Renal cortex interstitium (tissue), 11 donors: Measurements from ENCODE around the gene PCK2. TPM values are rescaled to one million over a fixed set of nuclear protein-coding genes. Genes with fewer than 3 reads are reported as not detected.
A peak's percentile ranks its signal among the peaks of the same experiment; 100 is the strongest.

Source experiments
- DNase-seq, 11 donors: peaks; one replicate each; pipeline ENCODE4 v3.0.0-alpha.2; 2013; ENCODE audit warnings: low read depth in 9 of 11, low spot score in 4 of 11; ENCODE audit errors: extremely low read depth in 1 of 11
- polyA plus RNA-seq, 3 donors: library from polyadenylated mRNA; unstranded; fragments of 120-200 nt; gene quantifications; one replicate each; pipeline ENCODE4 v1.2.1, GENCODE V29; 2013; ENCODE audit not compliant: insufficient read length in 3 of 3

Gene PCK2
- polyA plus RNA-seq, 3 donors, result 28.9 to 37.3 (median 34.4) TPM

DNA sequence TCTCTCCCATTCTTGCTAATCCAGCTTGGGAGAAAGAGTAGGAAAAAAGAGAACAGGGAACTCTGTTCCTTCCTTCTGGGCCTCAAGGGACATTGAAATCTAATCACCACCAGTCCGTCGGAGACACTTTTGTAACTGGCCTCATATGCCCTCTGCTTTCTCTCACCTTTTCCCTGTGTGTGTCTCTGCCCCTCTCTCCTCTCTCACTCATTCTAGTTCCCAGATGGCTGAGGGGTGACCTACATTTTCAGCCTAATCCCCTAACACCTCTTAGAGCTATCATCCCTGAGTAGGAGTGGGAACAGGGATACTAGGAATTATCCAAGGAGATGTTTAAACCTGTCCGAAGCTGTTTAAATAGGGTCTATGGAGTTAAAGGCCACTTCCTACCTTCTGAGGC lies 8.9 kb upstream of the PCK2 start:
- DNase-seq, result no peak

DNA sequence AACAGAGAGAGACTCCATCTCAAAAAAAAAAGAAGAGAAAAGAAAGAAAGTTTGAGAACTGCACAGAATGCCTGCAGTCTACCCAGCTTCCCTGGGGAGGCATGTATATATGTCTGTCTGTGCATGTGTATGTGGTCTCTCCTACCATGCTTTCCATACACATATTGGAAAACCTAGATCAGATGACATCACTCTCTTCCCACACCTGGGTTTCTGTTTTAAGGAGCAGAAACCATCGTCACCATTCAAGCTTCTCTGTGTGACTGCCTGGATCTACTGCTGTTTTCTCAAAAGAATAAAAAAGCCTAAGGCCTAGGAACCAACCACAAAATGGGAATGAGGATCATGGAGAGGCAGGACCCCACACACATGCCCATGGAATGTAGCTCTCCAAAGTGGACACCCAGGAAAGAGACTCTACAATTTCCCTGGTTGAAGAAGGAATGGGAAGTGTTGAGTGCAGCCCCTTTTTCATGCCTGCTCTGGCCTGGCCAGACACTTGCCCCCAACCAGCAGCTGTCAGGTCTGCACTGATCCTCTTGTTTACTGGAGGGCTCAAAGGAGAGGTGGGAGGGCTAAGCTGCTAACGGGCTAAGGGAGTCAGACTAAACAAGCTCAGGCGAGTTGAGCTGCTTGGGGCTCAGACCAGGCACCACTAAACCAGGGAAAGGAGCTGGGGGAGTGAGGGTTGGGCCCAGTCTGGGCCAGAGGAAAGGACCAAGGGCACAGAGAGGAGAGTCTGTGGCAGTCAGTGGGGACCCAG lies 7.7 kb upstream of the PCK2 start:
- DNase-seq, result no peak

DNA sequence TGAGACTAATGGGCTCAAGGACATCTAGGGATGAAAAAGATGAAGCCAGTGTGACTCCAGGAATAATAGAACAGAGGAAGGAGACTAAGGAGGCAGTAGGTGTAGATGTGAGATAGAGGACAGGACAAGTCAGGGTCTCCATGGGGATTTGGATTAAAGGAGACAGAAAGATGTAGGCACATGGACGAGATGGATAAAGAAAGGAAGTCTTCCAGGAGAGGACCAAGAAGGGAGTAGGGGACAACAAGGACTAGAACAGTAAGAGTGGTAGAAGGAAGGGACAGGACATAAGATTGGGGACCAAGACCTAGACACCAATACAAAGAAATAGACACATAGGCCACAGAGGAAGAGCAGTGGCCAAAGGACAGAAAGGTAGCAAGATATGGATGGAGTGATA lies 7.1 kb upstream of the PCK2 start:
- DNase-seq, result no peak

DNA sequence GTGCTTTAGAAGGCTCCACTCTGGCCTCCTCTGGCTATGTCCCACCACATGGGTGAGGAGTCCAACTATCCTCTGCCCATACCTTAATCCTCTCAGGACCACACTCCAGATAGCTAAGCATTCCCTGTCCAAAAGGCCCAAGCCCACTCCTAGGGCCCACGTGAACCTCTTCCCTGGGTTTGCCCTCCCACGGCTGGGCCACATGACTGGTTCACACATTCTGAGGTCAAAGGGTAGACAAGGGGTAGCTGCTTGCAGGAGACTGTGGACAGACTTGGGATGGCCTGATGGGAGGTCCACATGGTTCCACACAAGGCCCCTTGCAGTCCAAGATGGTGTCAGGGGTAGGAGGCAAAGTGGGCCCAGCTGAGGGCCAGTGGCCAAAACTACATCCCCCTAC lies 6.0 kb upstream of the PCK2 start:
- no peak for DNase-seq

DNA sequence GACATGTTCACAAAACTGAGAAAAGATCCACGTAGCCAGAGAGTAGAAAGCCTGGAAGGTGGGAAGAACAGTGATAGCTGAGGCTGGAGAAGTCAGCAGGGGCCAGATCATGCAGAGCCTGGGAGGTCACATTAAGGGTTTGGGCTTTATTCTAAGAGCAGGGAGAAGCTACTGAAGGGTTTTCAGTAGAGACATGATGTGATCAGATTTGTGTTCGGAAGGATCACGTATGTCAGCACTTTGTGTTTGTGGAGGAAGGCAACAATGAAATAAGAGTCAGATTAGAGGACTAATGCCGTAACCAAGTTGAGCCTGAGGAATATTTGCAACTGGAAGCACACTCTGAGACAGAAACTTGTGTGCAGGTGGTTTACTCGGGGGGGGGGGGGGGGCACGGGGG lies 4.2 kb upstream of the PCK2 start:
- DNase-seq, result no peak

DNA sequence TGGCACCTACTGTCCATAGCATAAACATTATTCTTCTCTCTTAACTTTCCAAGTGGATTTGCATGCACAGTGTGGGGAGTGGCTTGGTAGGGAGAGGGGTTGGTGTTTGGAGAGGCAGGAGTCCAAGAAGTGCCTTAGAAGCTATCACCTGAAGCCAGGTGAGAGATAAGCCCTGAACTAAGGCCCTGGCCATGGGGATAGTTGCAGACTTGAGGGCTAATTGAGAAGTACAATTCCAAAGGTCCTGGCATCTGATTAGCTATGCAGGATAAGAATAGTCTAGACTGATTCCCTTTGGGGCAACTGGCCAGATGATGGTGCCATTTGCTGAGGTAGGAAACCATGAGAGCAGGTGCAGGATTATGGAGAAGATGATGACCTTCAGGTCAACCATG lies 2.0 kb upstream of the PCK2 start:
- DNase-seq, result no peak

DNA sequence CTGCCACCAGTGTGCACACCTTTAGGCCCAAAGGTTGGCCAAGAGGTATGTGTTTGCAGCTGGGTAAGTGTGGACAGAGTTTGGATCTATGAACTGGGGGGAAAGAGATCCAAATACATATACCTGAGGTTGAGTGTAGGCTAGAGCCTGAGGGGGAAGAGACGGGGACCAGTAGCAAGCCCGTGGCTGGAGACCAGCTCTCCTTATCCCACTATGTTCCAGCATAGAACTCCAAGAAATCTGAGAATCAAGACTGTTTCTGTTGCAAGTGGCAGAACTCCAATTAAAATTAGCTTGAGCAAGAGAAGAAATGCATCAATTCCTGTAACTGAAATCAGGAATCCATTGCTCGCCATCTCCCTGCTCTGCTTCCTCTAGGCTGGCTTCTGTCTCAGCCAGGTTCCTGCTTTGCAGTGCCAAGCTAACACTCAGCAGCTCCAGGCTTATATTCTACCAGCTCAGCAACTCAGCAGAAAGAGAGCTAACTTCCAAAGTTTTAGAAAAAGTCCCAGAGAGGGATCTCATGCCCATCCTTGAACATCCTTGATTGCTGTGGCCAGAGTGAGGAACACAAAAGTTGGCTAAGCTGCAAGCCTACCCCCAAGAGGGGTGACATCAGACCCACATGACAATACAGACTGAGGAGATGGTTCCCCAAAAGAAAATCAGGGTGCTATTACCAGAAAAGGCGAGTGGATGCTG lies 1.5 kb upstream of the PCK2 start:
- DNase-seq, result no peak

DNA sequence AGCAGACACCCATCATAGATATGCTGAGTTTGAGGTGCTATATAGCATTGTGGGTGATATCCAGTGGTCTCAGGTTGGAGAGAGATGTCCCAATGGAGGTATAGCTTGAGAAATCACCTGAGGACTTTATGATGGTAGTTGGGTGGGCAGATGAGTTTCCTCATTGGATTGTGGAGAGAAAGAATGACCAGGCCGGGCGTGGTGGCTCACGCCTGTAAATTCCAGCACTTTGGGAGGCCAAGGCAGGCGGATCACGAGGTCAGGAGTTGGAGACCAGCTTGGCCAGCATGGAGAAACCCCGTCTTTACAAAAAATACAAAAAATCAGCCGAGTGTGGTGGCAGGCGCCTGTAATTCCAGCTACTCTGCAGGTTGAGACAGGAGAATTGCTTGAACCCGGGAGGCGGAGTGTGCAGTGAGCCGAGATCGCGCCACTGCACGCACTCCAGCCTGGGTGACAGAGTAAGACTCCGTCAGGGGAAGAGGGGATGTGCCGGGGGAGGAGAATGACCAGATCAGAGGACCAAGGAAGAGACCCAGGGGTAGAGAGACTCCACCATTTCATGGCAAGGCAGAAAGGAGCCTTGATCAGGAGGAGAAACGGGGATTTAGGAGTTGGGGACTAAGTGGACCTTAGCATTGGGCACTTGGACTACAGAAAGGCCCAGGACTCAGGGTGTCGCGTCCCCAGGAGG lies 757 bp upstream of the PCK2 start:
- DNase-seq, result no peak

DNA sequence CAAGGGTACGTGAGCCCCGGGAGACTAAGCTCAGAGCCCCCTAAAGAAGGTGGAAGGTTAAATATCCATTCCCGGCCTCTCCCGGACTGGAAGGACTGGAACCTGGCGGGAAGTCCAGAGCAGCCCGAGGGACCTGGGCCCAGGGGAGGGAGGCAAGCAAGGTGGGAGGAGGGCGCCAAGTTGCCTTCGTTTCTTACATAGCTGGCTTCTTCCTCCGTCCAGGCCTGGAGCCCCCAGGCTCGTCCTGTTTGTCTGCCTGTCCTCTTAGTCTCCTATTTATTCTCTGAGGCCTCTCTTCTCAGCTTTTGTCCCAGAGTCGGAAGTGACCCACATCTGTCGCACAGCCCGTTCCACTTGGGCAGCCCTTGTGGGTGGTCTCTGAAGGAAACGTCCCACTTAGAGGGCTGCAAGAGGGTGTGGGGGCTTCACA lies 745 bp downstream of the PCK2 start:
- DNase-seq, result no peak

DNA sequence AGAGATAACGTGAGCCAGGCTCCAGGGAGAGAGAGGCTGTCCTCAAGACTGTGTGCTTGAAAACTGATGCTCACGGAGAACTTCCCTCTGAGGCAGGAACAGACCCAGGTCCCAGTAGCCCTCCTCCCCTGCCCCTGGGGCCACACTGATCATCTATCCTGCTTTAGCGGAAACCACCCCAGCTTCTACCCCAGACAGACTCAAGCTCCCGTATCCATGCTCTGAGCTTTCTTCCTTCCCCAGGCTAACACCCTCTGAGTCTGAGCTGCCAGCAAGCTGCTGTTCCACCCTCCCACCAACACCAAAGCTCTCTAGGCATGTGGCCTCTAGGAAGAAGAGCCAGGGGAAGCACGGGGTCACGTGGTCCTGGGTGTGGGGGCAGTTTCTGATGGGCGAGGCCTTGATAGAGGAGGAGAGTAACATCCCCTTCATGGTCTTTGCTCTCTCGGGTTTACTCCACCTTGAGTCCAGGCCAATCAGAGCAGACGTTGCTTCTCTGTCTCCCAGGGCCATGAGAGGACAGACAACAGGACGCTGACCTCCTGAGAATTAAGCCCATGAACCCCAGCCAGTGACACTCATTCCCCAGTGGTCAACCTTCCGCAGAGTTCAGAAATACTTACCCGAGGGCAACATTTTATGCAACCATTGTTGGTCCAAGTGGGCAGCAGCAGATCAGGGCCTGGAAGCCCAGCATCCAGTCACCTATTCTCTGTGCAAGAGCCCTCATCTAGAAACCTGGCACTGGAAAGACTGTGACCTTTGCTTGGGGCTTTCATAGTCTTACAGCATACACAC lies 1.4 kb downstream of the PCK2 start:
- DNase-seq, result peak in 3 of 11 donors; percentile 27 to 64 (median 44)

DNA sequence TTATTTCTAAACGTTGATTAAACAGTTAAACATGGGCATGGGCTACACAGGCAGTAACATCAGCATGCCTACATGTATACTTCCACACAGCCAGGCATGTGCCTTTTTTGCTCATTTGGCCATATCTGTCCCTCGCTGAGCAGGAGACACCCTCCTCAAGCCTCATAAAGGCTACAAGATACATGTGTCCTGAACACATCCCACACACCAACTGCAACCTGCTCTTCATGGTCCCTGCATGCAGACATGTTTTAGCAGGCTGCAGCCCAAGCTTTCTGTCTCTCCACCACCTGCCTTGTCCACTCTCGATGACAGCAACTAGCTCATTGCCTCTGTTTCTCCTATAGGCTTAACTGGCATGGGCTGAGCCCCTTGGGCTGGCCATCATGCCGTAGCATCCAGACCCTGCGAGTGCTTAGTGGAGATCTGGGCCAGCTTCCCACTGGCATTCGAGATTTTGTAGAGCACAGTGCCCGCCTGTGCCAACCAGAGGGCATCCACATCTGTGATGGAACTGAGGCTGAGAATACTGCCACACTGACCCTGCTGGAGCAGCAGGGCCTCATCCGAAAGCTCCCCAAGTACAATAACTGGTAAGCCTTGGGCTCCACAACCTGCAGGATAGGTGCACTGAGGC lies 2.6 kb downstream of the PCK2 start:
- no peak for DNase-seq

DNA sequence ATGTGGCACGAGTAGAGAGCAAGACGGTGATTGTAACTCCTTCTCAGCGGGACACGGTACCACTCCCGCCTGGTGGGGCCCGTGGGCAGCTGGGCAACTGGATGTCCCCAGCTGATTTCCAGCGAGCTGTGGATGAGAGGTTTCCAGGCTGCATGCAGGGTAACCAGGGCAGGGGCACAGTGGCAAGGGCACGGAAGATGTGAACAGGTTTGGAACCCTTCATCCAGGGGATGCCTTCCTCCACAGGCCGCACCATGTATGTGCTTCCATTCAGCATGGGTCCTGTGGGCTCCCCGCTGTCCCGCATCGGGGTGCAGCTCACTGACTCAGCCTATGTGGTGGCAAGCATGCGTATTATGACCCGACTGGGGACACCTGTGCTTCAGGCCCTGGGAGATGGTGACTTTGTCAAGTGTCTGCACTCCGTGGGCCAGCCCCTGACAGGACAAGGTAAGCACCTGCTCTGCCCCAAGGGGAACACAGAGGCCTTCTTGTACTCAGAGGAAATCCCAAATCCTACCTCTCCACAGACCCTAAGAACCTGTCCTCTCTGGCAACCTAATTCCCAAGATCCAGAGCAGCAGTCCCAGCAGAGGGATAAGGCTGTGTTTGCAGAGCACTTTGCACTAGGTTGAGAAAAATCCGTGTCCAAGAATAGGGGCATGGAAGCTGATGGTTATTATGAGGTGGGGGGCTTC lies 4.3 kb downstream of the PCK2 start:
- DNase-seq, result no peak

DNA sequence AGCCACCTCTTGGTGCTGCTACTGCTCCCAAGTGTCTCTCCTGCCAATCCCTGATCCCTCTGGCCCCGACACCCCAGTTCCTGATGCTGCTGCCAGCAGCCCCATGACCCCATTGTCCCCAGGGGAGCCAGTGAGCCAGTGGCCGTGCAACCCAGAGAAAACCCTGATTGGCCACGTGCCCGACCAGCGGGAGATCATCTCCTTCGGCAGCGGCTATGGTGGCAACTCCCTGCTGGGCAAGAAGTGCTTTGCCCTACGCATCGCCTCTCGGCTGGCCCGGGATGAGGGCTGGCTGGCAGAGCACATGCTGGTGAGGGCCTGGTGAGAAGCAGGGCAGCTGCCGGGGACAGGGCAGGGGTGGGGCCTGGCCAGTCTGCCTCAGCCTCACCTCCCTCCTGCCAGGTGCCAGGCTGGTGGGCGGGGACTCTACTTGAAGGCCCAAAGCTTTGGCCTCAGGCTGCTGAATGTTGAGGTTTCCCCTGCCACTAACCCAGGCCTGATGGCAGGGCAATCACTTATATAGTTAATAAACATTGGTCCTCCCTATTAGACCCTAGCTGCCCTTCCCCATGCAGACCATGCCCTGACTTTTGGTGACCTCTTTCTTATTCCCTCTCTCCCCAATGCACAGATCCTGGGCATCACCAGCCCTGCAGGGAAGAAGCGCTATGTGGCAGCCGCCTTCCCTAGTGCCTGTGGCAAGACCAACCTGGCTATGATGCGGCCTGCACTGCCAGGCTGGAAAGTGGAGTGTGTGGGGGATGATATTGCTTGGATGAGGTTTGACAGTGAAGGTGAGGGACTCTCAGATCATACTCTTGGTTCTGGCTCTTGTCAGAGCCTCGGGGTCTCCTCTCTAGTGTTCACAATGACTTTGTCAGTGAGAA lies 5.1 kb downstream of the PCK2 start:
- DNase-seq, result no peak

DNA sequence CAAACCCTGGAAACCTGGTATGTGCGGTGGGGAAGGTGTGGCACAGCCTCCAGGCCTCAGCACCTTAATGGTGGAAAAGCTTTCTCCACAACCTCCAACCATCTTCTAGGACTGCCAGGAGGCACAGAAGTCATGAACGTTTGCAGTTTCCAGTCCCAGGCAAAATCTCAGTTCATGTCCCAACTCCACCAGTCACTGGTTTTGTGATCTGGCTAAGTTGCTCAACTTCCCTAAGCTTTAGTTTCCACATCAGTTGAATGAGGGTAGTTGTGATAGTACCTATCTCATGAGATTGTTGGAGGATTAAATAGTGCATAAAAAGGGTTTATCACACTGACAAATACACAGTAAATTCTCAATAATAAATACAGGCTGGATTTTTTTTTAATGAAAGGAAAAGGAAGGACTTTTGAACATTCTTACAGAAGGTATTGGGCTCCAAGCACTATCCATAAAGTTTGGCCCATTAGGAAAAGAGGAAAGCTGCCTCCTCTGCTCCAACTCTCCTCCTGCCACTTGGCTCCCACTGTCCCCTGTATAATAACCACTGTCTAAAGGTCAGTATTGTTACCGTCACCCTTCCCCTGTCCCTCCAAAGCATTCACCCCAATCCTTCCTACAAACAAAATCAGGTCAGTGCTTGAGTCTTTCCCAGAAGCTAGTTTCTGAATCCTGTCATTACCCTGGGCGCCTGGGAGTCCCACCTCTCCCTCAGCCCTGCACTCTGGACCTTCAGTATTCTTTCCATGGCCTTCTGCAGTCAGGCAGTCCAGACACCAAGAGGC lies 6.3 kb downstream of the PCK2 start:
- DNase-seq, result no peak

DNA sequence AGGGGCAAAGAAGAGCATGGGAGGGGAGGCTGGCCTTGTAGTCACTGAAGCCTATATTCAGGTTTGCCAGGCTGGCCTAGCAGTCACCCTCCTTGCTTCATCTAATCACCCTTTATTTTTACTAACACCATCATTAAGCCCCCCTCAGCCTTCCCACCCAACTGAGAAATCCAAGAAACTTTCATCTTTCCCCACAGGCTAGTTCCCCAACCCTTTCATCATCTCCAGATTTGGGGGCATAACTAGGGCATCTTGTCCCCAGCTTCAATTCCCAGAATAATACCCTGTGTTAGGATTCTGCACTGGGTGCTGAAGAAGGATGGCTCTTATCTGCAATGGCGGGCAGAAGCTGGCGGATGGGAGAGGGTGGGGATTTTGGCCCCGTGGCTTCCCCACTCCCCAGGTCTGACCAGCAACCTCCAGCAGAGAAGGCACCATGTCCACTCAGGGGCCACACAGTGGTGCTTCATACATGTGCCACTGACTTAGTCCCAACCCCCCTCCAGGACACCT lies 6.9 kb downstream of the PCK2 start:
- DNase-seq, result no peak

DNA sequence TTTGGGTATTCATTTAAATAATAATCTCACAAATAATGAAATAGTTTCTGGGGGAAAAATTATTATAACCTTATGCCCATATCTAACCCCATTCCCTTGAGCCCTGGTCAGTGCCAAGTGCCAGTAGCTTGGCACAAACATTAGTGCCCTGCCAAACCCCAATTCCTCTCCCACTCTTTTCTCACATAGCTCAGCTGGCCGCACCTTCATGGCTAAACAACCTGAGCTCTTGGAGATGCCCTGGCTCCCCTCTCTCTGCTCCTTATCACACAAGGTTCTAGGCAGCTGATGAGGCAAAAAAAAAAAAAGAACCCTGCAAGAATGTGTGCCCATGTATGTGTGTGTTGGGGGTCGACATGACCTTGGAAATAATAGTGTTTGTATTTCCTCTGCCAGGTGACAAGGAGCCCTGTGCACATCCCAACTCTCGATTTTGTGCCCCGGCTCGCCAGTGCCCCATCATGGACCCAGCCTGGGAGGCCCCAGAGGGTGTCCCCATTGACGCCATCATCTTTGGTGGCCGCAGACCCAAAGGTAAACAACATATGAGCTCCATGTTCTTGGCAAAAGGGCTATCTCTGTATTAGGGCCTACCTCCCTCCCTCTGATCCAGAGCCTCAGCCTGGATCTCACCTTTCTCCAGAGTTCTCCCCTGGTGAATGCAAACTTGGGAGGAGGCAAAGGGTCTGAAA lies 8.4 kb downstream of the PCK2 start:
- no peak for DNase-seq
